Measurements from ENCODE around the gene MEFV. TPM values are rescaled to one million over a fixed set of nuclear protein-coding genes. Genes with fewer than 3 reads are reported as not detected.

Gene MEFV
- total RNA-seq, 1 donor from 2014 or later: 0.52 TPM

DNA sequence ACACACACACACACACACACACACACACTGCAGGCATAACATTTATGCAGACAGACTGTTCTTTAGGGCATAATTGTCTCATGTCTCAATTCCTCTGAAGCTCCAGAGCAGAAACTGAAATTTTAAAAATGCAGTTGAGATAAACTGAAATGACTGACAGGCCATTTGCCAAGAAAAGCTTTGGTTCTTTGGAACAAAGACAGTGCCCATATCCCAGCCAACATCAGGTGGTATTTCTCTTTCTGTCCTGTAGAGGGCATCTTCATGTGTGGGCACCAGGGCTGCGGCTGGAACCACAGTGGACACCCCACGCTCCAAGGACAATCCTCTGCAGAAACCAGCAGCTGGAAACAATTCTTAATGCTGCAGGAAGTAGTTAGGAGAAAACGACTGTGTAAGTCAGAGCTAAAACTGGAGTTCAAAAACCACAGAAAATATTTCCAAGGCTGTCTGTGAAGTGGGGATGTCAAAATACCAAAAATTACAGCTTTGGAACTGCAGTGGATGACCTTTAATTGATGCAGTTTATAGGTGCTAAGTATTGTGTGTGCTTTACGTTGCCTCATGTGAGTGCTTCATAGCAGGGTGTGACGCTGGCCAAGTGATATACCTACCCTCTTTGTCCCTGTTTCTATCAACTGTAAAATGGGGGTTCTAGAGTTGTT is 10.6 kb upstream of the MEFV start:
- no peak for ATAC-seq

DNA sequence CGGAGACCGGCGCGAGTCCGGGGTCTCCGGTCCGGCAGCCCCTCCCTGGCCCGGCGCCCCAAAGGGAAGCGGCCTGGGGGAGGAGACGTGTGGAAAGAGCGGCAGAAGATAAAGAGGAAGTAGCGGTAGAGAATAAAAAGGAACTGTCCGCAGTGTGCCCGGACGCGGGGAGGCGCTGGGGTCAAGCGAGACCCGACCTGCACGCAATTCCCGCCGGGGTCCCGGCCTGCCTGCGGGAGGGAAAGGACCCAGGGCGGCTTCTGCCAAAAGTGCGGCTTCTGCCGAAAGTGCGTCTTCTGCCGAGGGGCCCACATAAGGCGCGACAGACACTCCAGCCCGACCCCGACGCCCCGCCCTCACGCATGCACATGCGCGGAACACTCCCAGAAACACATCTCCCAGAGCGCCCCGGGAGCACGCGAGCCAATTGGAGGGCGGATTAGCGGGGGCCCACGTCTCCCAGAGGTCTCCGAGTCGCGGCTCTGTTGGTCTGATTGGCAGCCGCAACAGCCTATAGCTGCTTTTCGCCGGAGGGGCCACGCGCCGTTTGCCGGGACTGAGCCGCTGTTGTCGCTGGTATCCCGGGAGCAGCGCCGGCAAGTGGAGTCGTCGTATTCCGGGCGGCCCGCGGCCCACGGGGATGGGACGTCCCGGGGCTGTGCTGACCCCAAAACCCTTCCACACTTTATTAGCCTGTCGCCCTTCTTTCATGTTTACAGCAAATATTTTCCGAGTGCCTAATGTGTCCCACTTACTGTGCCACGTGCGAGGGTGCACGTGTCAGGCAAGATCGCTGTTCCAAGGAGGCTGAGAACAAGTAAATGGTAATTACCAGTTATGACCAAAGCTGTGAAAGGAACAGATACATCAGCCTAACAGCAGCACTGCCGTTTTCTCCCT is 8.0 kb upstream of the MEFV start:
- ATAC-seq: peak; percentile 94

DNA sequence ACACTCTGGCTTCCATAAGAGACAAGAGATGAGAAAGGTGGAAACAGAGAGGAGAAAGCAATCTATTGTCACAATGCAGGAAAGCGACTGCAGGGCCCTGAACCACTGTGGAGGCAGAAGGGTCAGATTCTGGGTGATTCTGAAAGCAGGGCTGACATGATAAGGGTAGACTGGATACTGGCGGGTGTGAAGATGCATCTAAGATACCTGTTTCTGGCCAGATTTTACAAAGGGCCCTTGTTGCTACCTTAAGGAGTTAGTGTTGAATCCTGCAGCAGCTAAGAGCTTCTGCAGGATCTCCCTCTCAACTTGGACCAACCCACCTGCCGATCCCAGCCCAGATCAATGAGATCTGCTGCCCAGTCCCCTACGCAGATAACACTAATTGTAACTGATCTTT is 6.1 kb upstream of the MEFV start:
- ATAC-seq: no peak

DNA sequence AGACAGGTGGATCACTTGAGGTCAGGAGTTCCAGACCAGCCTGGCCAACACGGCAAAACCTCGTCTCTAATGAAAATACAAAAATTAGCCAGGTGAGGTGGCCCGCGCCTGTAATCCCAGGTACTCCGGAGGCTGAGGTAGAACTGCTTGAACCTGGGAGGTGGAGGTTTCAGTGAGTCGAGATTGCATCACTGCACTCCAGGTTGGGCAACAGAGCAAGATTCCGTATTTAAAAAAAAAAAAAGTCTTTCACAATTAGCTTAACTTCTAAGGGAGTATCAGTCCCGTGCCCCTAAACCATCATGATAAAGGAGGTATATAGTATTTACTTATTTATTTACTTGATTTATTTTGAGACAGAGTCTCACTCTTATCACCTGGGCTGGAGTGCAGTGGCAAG is 3.4 kb upstream of the MEFV start:
- no peak for ATAC-seq

DNA sequence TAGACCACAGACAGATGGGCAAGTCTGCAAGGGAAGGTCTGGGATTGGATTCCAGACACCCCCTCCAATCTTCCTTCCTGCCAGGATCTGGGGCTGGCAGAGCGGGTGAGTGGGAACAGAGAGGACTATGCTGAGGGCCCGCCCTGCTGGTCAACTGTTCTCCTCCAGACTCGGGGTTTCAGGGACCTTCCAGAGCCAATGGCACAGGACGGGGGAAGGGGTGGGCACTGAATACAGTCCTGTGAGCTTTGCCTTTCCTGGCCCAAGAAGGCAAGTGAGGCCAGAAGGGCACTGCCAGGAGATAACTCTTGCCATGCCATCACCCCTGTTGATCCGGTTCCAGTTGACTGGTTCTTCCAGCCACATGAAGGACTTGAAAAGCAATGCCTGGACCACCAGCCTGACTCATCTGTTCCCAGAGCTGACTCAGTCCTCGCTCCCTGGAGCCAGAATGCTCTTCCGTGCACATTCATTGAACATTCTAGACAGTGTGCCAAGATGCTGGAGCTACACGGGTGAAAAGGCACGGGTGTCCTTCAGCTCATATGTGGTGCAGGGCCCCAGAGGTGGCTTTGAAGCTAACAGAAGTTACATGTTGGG is 533 bp upstream of the MEFV start:
- ATAC-seq: peak; percentile 28

DNA sequence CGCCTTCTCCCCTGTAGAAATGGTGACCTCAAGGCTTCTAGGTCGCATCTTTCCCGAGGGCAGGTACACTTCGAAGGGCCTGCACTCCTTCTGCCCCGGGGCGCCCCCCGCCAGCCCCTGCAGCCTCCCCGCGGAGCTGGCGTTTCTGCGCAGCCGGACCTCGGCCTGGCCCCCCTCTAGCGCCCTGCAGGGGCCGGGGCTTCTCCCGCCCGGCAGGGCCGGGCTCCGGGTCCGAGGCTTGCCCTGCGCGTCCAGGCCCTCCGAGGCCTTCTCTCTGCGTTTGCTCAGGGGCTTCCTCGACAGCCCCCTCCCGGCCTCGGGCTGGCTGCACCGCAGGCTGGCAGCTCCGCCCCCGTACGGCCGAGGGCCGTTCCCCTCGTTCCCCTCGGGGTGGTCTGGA is 2.1 kb downstream of the MEFV start:
- ATAC-seq: no peak

DNA sequence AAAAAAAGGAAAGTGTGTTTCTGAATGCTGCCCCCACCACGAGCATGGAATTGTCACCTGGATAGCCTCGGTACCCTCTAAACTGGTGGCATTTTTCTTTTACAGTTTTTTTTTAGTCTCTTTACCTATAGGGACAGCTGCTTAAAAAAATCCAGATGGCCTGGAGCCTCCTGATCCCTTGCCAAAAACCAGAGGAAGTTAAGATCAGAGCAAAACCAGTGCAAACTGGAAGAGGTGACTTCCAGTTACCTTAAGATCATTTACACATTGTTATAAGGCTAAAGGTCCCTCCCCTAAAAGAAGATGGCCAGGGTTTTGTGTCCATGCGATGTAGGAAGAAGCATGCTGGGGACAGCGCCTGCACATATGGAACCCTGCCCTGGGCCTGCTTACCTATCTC is 3.5 kb downstream of the MEFV start:
- no peak for ATAC-seq

DNA sequence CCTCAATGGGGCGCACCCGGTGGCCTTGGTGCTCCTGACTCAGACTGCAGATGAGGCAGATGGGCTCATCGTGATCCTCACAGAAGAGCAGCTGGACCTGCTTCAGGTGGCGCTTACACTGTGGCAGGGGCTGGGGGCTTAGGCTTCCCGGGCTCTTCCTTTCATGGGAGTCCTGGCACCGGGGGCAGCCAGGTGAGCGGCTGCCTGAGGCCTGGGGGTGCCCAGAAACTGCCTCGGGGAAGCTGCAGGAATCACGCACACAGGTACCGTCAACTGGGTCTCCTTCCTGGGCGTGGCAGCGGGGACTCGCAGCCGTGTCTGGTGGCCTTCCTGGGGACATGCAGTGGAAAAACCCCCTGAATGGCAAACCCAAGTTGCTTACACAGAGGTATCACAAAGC is 7.0 kb downstream of the MEFV start:
- no peak for ATAC-seq

DNA sequence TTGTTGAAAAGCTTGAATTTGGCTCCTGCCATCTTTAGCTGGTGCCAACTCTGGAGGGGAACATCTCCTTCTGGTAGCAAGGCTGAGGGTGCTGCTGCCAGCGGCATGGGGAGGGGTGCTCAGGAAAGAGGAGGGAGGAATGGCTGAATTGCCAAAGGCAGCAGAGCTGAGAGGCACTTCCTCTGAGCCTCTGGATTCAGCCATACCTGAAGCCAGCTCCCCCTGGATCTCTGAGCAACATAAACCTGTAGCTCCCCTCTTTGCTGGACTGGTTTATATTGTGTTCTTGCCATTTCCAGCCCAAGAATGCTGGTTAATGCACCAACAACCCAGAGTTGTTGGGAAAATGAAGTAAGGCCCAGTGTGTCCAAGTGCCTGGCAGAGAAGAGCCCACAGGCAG is 7.4 kb downstream of the MEFV start:
- ATAC-seq: no peak

DNA sequence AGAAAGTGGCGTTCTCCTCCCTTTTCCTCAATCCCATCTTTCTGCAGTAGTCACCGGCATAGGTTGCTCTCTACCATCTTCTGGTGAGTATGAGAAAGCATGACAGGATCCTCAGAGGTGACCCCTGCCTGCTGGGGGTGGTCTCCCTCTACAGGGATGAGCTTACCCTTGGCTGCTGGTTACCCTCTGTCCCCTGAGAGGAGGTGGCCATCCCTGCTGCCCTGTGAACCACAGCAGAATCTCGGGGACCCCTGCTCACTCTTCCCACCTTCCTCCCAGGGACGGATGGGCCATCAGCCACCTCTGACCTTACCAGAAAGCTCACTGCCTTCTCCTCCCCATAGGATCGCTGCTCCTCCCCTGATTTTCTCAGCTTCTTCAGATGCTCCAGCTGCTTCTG is 7.8 kb downstream of the MEFV start:
- ATAC-seq: no peak

DNA sequence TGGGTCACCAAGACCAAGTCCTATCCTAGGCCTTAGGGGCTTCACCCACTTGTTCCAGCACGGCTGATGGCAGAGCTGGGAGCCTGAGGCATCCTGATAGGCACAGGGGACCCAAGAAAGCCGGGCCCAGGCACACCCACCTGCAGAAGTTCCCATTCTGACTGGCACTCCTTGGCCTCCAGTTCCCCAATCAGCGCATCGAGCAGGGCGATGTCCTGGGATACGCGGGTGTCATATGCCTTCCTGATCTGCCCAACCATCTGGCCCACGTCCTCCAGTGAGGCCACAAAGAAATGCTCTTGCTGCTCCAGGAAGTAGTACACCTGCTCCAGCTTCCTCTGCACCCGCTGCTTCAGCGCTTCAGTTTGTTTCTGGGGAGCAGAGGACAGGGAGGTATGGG is 9.6 kb downstream of the MEFV start:
- no peak for ATAC-seq

DNA sequence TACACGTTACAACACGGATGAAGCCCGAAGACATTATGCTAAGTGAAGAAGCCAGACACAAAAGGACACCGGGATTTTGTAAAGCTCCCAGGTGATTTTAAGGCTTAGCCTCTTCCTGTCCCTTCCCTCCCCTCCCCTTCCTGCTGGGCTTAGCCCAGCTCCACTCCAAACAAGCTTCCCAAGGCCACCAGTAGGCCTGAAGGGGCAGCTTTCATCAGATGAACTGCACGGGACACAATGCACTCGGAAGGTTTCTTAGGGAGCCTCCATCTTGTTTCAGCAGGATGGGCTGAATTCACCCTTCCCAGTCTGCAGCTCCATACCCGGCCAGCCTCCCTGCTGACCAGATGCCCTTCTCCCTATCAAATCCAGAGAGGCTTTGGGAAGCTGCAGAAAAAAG is 10.4 kb downstream of the MEFV start:
- ATAC-seq: peak; percentile 6

DNA sequence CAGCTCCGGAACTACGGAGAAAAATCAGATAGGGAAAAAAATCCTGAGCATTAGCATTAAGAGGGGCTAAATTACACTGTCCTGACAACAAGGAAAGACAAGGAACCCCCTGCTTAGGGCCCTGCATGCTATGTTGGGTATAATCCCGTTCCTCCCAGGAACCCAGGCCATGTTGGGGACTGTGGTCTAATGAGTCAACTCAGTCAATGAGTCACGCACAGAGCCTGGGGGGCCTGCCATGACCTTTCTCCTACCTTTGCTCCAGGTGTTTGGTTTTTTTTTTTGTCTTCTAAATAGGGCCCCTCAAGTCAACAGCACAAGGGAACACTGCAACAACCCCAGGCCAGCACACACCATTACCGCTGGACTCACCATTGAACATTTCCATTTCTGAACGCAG is 12.6 kb downstream of the MEFV start:
- ATAC-seq: no peak

DNA sequence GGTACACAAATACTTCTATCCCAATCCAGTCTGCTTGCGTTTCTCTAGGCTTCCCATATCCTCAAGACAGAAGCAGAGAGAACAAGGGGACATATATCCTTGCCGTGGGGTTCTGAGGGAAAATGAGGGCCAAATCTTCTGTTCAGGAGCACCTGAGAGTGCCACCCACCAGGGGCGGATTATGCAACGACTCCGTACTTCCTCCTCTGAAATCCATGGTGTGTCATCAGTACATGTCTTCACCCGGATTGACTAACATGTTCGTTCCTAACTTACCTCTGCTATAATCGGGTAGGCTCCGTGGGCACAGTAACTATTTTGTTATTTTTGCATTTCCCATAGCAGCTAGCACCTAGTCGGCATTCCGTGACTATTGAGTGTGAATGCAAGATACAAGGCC is 13.7 kb downstream of the MEFV start:
- peak; percentile 89 for ATAC-seq

DNA sequence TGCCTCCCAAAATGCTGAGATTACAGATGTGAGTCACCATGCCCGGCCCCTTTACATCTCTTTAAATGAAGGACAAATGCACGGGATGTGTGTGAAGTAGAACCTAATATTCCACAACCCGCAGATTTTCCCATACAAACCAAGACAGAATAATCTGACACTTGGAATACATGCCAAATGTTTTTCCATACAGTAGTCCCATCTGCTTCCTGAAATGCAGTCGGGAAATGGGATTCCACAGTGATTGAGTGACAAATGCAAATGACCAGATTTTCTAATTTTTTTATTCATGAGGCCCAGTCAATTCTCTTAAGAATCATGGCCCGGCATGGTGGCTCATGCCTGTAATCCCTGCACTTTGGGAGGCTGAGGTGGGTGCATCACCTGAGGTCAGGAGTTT is 14.7 kb downstream of the MEFV start:
- ATAC-seq: no peak

DNA sequence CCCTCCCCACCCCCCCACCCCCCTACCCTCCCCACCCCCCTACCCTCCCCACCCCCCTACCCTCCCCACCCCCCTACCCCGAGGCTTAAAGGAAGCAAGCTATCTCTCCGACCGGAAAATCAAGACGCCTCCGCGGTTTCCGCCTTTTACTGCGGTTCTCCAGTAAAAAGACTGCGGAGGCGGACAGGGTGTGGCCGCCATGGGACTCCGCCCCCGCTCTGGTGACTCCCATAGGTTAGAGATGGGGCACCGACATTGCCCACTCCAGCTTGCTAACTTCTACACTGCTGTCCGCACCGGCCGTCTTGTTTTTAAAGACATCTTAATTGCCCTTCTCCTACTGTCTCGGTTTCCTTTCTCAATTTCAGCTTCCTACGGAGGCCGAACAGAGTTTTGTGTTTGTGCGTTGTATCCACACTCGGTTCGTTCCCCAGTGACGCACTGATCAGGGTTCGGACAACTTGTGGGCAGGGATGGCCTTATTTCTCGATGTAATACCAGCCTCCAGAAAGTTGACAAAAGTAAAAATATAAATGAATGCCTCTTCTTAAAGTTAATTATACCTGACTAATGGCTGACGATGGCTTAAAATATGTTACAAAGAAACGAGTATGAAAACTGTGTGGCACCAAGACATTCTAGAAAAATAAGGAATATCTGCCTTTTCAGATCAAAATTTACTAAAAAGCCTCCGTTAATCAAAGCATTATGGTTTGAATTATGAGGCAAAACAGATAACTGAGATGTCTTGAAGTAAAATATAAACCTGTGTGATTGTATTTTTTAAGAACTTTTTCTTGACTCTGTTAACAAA is 20.4 kb downstream of the MEFV start:
- no peak for ATAC-seq

DNA sequence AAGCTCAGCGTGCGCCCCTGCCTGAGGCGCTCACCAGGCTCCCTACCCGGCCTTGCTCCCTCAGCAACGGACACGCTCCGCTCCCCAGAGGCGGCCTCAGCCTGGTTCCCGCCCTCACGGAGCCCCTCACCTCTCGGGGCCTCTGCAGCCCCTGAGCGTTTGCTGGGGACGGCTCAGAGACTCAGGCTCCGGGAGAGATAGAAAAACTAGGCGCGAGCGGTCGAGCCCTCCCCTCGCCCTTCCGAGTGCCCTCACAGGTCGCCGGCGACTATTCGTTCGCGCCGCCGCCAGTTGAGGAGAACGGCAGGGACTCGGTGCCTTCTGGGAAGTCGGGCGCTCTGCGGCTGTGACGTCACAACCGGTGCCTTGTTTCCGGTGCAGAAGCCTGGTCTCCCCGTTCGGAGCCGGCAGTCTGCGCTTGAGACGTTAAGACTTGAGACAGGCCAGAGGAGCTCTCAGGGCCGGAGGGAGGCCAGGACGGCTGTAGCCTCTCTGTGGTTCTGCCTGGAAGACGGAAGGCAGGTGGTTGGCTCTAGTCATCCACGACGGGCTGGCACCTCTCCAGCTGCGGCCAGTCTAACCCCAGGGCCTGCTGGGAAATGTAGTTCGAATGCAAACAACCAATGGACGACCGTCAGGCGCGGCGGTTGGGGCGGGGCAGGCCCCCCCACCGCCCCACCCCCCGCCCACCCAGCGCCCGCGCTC is 21.4 kb downstream of the MEFV start, which contains the start of gene ZNF200:
Gene ZNF200 (minus strand): TSS at position 302 of the 705 bp plus-strand sequence. CDS start 1,403 bp downstream, outside the sequence.
- peak; percentile 96 for ATAC-seq

DNA sequence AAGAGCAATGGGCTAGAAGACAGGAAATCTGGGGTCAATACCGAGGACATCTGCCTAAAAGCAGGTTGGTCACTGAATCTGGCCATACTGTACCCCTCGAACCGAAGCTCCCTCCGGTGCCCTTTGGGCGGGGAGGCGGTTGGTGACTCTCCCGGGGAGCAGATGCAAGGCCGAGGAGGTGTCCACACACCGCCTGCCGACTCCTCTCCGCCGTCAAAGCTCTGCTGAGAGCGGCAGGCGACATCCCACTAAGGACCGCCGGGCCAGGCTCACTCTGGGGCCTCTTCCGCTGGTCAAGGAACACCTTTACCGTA is 21.9 kb downstream of the MEFV start:
- no peak for ATAC-seq

DNA sequence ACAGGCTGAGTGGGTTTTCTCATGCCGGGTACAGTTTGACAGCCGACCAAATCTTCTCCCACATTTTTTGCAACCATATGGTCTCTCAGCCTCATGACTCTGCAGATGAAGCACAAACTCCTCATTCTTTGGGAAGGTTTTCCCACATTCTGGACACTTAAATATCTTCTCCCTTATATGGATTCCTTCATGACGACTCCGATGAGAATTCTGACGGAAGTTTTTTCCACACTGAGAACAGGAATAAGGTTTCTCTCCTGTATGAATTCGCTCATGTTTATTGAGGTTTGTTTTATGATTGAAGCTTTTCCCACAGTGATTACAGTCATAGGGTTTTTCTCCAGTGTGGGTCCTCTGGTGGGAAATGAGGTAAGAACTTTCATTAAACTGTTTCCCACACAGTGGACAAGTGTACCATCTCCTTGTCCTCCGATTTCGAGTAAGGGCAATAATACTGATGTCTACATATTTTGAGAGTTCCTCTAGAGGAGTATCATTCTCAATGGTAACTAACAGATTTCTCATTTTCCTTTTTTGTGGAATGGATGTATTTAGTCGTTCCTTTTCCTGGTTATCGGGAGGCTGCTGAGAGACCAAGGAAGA is 32.4 kb downstream of the MEFV start:
- no peak for ATAC-seq

DNA sequence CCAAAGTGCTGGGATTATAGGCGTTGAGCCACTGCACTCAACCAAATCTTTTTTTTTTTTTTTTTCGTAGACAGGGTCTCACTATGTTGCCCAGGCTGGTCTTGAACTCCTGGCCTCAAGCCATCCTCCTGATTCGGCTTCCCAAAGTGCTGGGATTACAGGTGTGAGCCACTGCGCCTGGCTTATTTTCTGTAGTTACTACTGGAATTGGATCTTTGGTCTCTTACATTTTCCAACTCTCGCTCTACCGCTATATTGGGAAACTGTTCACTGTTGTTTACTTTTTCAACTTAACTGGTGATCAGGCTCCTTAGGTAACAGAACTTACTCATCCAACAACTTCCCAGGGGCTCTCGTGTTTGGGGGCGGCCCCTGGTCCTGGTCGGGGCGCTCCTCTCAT is 35.6 kb downstream of the MEFV start:
- no peak for ATAC-seq

DNA sequence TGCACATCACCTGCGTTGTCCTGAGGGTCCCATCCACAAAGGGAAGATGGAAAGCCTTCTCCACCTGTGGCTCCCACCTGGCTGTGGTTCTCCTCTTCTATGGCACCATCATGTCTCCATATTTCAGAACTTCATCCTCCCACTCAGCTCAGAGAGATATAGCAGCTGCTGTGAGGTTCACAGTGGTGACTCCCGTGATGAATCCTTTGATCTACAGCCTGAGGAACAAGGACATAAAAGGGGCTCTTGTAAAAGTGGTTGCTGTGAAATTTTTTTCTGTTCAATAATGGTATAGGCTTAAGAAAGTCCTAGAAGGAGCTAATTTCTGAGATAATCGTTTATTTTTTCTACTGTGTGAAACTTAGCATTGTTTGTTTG is 40.2 kb downstream of the MEFV start:
- no peak for ATAC-seq

Measured in esophagus mucosa (tissue), 1 donor.